Measurements from ENCODE around the gene TMEM150B. TPM values are rescaled to one million over a fixed set of nuclear protein-coding genes. Genes with fewer than 3 reads are reported as not detected.

Gene TMEM150B
- total RNA-seq, 1 experiment from 2014 or later: not detected

DNA sequence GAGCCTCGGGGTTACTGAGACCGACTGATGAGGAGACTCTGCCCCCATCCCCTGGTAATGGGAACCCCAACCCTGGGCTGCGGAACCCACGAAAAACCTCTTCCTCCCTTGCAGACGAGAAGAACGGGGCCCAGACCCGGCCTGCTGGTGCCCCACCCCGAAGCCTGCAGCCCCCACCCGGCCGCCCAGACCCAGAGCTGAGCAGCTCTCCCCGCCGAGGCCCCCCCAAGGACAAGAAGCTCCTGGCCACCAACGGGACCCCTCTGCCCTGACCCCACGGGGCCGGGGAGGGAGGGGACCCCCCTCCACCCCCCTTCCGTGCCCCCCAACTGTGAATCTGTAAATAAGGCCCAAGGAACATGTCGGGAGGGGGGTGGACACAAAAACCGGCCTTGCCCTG is 13.3 kb downstream of the TMEM150B start:
- no TSS peak for BruUV-seq (replicated peaks)
- DNase-seq (no peak), ATAC-seq (no peak)
- TF ChIP-seq CTCF (conservative IDR thresholded peaks at IDR 0.05; ENCODE audit: low read depth, low read length): no peak
- TF ChIP-seq EZH2phosphoT487 (IDR thresholded peaks at IDR 0.05; ENCODE audit: borderline replicate concordance, low read length): no peak
- no peak for TF ChIP-seq EZH2 (IDR thresholded peaks at IDR 0.05; ENCODE audit: low read length, unreplicated experiment)
- Histone ChIP-seq H3K4me1 (ENCODE audit: insufficient read depth, low read length) (no peaks in the 10 kb centered on the region), H3F3A (ENCODE audit: low read length, unreplicated experiment) (no peaks in the 10 kb centered on the region), H3K9ac (ENCODE audit: low read length) (no peak overlapping the region), H3K4me3 (ENCODE audit: low read length) (no peak overlapping the region), H4K20me1 (ENCODE audit: low read length) (no peaks in the 10 kb centered on the region), H2AFZ (ENCODE audit: low read length) (no peak overlapping the region), H3K4me2 (ENCODE audit: low read length) (no peak overlapping the region), H3K79me2 (ENCODE audit: low read length) (no peaks in the 10 kb centered on the region), H3K27ac (ENCODE audit: low read length) (no peak overlapping the region), H3K9me2 (replicated peaks; ENCODE audit: low read length) (no peaks in the 10 kb centered on the region), H3K27me3 (ENCODE audit: low read length) (no peaks in the 10 kb centered on the region), H3K9me3 (ENCODE audit: low read length) (no peaks in the 10 kb centered on the region), H3K36me3 (ENCODE audit: low read depth, low read length) (no peaks in the 10 kb centered on the region)
- intact Hi-C loops (cut with micrococcal nuclease): no loop called here
- CTCF ChIA-PET: no interaction called here
- POLR2A ChIA-PET (ENCODE audit: unreplicated experiment): no interaction called here

GRCh38 chr19:55311397-55311796 is 13.7 kb downstream of the TMEM150B start:
- ChIA-PET CTCF (no interaction called here), POLR2A (ENCODE audit: unreplicated experiment) (no interaction called here)
- H3F3A ChIP-seq (ENCODE audit: low read length, unreplicated experiment): no peaks in the 10 kb centered on the region
- no peak for ATAC-seq
- H3K4me3 ChIP-seq (ENCODE audit: low read length): no peak overlapping the region
- no peak for DNase-seq
- no peaks in the 10 kb centered on the region for H3K9me2 ChIP-seq (replicated peaks; ENCODE audit: low read length)
- no TSS peak for BruUV-seq (replicated peaks)
- H4K20me1 ChIP-seq (ENCODE audit: low read length): no peaks in the 10 kb centered on the region
- no peaks in the 10 kb centered on the region for H3K9me3 ChIP-seq (ENCODE audit: low read length)
- TF ChIP-seq EZH2 (IDR thresholded peaks at IDR 0.05; ENCODE audit: low read length, unreplicated experiment): no peak
- TF ChIP-seq EZH2phosphoT487 (IDR thresholded peaks at IDR 0.05; ENCODE audit: borderline replicate concordance, low read length): no peak
- TF ChIP-seq CTCF (conservative IDR thresholded peaks at IDR 0.05; ENCODE audit: low read depth, low read length): no peak
- no peaks in the 10 kb centered on the region for H3K79me2 ChIP-seq (ENCODE audit: low read length)
- H3K4me1 ChIP-seq (ENCODE audit: insufficient read depth, low read length): no peaks in the 10 kb centered on the region
- H3K4me2 ChIP-seq (ENCODE audit: low read length): no peak overlapping the region
- no peak overlapping the region for H3K27ac ChIP-seq (ENCODE audit: low read length)
- no peak overlapping the region for H2AFZ ChIP-seq (ENCODE audit: low read length)
- no peaks in the 10 kb centered on the region for H3K27me3 ChIP-seq (ENCODE audit: low read length)
- no peak overlapping the region for H3K9ac ChIP-seq (ENCODE audit: low read length)
- intact Hi-C loops (cut with micrococcal nuclease): no loop called here
- no peaks in the 10 kb centered on the region for H3K36me3 ChIP-seq (ENCODE audit: low read depth, low read length)

GRCh38 chr19:55310498-55310897 is 14.6 kb downstream of the TMEM150B start:
- H3K79me2 ChIP-seq (ENCODE audit: low read length): no peaks in the 10 kb centered on the region
- H3K9ac ChIP-seq (ENCODE audit: low read length): no peak overlapping the region
- ATAC-seq (no peak), DNase-seq (no peak)
- H3K9me2 ChIP-seq (replicated peaks; ENCODE audit: low read length): no peaks in the 10 kb centered on the region
- TF ChIP-seq EZH2phosphoT487 (IDR thresholded peaks at IDR 0.05; ENCODE audit: borderline replicate concordance, low read length) (no peak), CTCF (conservative IDR thresholded peaks at IDR 0.05; ENCODE audit: low read depth, low read length) (no peak), EZH2 (IDR thresholded peaks at IDR 0.05; ENCODE audit: low read length, unreplicated experiment) (no peak)
- no peaks in the 10 kb centered on the region for H3F3A ChIP-seq (ENCODE audit: low read length, unreplicated experiment)
- no peaks in the 10 kb centered on the region for H4K20me1 ChIP-seq (ENCODE audit: low read length)
- H2AFZ ChIP-seq (ENCODE audit: low read length): no peak overlapping the region
- no peak overlapping the region for H3K27ac ChIP-seq (ENCODE audit: low read length)
- H3K36me3 ChIP-seq (ENCODE audit: low read depth, low read length): no peaks in the 10 kb centered on the region
- no peaks in the 10 kb centered on the region for H3K27me3 ChIP-seq (ENCODE audit: low read length)
- no peak overlapping the region for H3K4me3 ChIP-seq (ENCODE audit: low read length)
- H3K4me1 ChIP-seq (ENCODE audit: insufficient read depth, low read length): no peaks in the 10 kb centered on the region
- ChIA-PET CTCF (no interaction called here), POLR2A (ENCODE audit: unreplicated experiment) (no interaction called here)
- intact Hi-C loops (cut with micrococcal nuclease): no loop called here
- no peaks in the 10 kb centered on the region for H3K9me3 ChIP-seq (ENCODE audit: low read length)
- no peak overlapping the region for H3K4me2 ChIP-seq (ENCODE audit: low read length)
- no TSS peak for BruUV-seq (replicated peaks)

Data from PC-3 (cell line).